MM.1S (cell line): ENCODE measurements around the gene BAZ2A.
"Not testable (repeated sequence)": the region's sequence is repeated elsewhere in the genome, so short reads cannot be mapped to it uniquely, and the experiment has no call there.

Experiments
- DNase-seq: peaks from one replicate; pipeline ENCODE4 v3.0.0-alpha.2; 2015
- H2AFZ ChIP-seq: fragments of 300-600 bp; sonication (generic); 2 replicates; pipeline ENCODE4 v1.6.0; 2016; ENCODE audit warnings: antibody characterized with exemption, low read length
- H3F3A ChIP-seq: fragments of 300-600 bp; sonication (generic); 2 replicates; pipeline ENCODE4 v1.6.1; 2016; ENCODE audit warnings: mild to moderate bottlenecking, antibody characterized with exemption, low read length, moderate library complexity, mixed read lengths; ENCODE audit not compliant: insufficient read depth
- H3K27ac ChIP-seq: fragments of 300-600 bp; sonication (generic); 2 replicates; pipeline ENCODE4 v1.5.1; 2016; ENCODE audit warnings: mild to moderate bottlenecking, low read length
- H3K27me3 ChIP-seq: fragments of 300-600 bp; sonication (generic); replicated peaks from 2 replicates; pipeline ENCODE4 v1.6.0; 2016; ENCODE audit warnings: low read length; ENCODE audit not compliant: insufficient read depth
- H3K36me3 ChIP-seq: fragments of 300-600 bp; sonication (generic); replicated peaks from 2 replicates; pipeline ENCODE4 v1.6.1; 2016; ENCODE audit warnings: mild to moderate bottlenecking, low read length, mixed read lengths; ENCODE audit not compliant: insufficient read depth
- H3K4me1 ChIP-seq: fragments of 300-600 bp; sonication (generic); 2 replicates; pipeline ENCODE4 v1.6.1; 2016; ENCODE audit warnings: low read length, mixed read lengths
- H3K4me2 ChIP-seq: fragments of 300-600 bp; sonication (generic); 2 replicates; pipeline ENCODE4 v1.6.0; 2016; ENCODE audit warnings: low read depth, low read length
- H3K4me3 ChIP-seq: fragments of 300-600 bp; sonication (generic); 2 replicates; pipeline ENCODE4 v1.5.1; 2016; ENCODE audit warnings: low read length, mixed read lengths
- H3K79me2 ChIP-seq: fragments of 300-600 bp; sonication (generic); 2 replicates; pipeline ENCODE4 v1.6.1; 2016; ENCODE audit warnings: mixed run types, low read length, mixed read lengths
- H3K9ac ChIP-seq: fragments of 300-600 bp; sonication (generic); 2 replicates; pipeline ENCODE4 v1.6.1; 2016; ENCODE audit warnings: low read length, mixed read lengths
- H3K9me2 ChIP-seq: fragments of 300-600 bp; sonication (generic); replicated peaks from 2 replicates; pipeline ENCODE4 v1.6.1; 2016; ENCODE audit warnings: mild to moderate bottlenecking, low read length, mixed read lengths; ENCODE audit not compliant: insufficient read depth
- H3K9me3 ChIP-seq: fragments of 300-600 bp; sonication (generic); replicated peaks from 2 replicates; pipeline ENCODE4 v1.6.1; 2016; ENCODE audit warnings: mild to moderate bottlenecking, low read length, mixed read lengths; ENCODE audit not compliant: insufficient read depth
- H4K20me1 ChIP-seq: fragments of 300-600 bp; sonication (generic); 2 replicates; pipeline ENCODE4 v1.6.1; 2016; ENCODE audit warnings: mild to moderate bottlenecking, low read length, moderate library complexity, mixed read lengths; ENCODE audit not compliant: insufficient read depth
- EZH2 ChIP-seq: fragments of 300-600 bp; sonication (generic); optimal IDR thresholded peaks from 2 replicates; pipeline ENCODE3; 2017; ENCODE audit warnings: low read depth, mild to moderate bottlenecking, antibody characterized with exemption, low read length, mixed read lengths
- EZH2phosphoT487 ChIP-seq: fragments of 300-600 bp; sonication (generic); IDR thresholded peaks from 2 replicates; pipeline ENCODE4 v1.6.1; 2018; ENCODE audit warnings: antibody characterized with exemption, low read length
- TF ChIP-seq, protein P1 (sequence below): fragments of 300-600 bp; sonication (generic); IDR thresholded peaks from 2 replicates; pipeline ENCODE4 v1.5.1; 2016; ENCODE audit warnings: antibody characterized with exemption, low read length, mixed read lengths

Gene BAZ2A

DNA sequence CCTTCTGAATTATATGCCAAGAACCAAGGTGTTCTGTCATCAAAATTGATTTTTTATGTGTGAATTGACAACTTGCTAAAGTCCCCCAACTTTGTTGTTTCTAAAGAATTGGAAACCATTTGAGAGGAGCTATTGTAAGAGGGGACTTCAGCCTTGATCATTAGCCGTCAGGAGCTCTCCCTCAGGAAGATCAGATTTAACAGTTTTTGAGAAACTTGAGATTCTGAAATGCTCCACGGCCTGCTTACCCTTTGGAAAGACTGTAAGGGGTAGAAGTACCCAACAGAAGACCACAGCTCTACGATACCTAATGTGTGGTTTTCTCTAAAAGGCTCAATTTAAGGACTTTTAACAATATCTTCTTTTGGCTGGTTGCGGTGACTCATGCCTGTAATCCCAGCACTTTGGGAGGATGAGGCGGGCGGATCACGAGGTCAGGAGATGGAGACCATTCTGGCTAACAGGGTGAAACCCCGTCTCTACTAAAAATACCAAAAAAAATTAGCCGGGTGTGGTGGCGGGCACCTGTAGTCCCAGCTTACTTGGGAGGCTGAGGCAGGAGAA, 51.1 kb downstream of the BAZ2A start:
- Histone ChIP-seq H3K4me2 (no peak overlapping the region), H3K27me3 (no peaks in the 10 kb centered on the region), H2AFZ (no peak overlapping the region), H3K79me2 (no peaks in the 10 kb centered on the region), H3K4me1 (no peaks in the 10 kb centered on the region), H4K20me1 (no peaks in the 10 kb centered on the region), H3K9ac (no peak overlapping the region), H3K36me3 (no peaks in the 10 kb centered on the region), H3K9me2 (no peaks in the 10 kb centered on the region), H3K4me3 (no peak overlapping the region), H3F3A (no peaks in the 10 kb centered on the region), H3K9me3 (no peaks in the 10 kb centered on the region), H3K27ac (no peak overlapping the region)
- TF ChIP-seq, protein P1, sequence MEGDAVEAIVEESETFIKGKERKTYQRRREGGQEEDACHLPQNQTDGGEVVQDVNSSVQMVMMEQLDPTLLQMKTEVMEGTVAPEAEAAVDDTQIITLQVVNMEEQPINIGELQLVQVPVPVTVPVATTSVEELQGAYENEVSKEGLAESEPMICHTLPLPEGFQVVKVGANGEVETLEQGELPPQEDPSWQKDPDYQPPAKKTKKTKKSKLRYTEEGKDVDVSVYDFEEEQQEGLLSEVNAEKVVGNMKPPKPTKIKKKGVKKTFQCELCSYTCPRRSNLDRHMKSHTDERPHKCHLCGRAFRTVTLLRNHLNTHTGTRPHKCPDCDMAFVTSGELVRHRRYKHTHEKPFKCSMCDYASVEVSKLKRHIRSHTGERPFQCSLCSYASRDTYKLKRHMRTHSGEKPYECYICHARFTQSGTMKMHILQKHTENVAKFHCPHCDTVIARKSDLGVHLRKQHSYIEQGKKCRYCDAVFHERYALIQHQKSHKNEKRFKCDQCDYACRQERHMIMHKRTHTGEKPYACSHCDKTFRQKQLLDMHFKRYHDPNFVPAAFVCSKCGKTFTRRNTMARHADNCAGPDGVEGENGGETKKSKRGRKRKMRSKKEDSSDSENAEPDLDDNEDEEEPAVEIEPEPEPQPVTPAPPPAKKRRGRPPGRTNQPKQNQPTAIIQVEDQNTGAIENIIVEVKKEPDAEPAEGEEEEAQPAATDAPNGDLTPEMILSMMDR = no peak
- TF ChIP-seq EZH2phosphoT487 = no peak
- no peak for TF ChIP-seq EZH2
- no peak for DNase-seq

DNA sequence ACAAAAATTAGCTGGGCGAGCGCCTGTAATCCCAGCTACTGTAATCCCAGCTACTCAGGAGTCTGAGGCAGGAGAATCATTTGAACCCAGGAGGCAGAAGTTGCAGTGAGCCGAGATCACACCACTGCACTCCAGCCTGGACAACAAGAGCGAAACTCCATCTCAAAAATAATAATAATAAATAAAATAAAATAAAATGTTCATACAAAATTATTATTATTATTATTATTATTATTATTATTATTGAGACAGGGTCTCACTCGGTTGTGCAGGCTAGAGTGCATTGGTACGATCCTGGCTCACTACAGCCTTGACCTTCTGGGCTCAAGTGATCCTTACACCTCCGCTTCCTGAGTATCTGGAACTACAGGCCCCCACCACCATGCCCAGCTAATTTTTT, 52.9 kb downstream of the BAZ2A start:
- not testable (repeated sequence) for H2AFZ ChIP-seq, H3K27ac ChIP-seq, DNase-seq, H3K4me2 ChIP-seq, H3K9me2 ChIP-seq, H3F3A ChIP-seq, H3K36me3 ChIP-seq, H4K20me1 ChIP-seq, H3K9ac ChIP-seq, H3K9me3 ChIP-seq, H3K79me2 ChIP-seq, H3K4me1 ChIP-seq, H3K27me3 ChIP-seq, H3K4me3 ChIP-seq

DNA sequence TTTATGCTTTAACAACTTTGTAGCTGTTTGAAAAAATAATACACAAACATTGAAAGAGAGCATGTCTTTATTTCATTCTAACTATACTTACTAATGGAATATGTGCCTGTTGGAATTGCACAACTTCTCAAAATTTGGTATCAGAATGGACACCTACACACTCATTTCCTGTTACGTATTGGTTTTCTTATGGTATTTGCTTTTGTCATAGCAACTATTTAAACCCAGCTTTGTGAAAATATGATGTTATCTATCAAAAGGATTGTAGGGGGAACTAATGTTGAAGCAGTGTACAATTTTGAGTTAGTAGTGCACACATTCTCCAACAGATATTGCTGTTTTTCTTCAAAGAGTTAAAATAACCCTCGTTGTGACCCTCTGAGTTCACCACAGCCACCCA, 55.9 kb downstream of the BAZ2A start:
- Histone ChIP-seq H3K4me2 (no peak overlapping the region), H3F3A (no peaks in the 10 kb centered on the region), H3K79me2 (no peaks in the 10 kb centered on the region), H3K9ac (no peak overlapping the region), H4K20me1 (no peaks in the 10 kb centered on the region), H3K27me3 (no peaks in the 10 kb centered on the region), H2AFZ (no peak overlapping the region), H3K4me3 (no peak overlapping the region), H3K27ac (no peak overlapping the region), H3K36me3 (no peaks in the 10 kb centered on the region), H3K4me1 (no peaks in the 10 kb centered on the region), H3K9me2 (no peaks in the 10 kb centered on the region), H3K9me3 (no peaks in the 10 kb centered on the region)
- DNase-seq = no peak
- no peak for TF ChIP-seq EZH2phosphoT487
- TF ChIP-seq EZH2 = no peak
- TF ChIP-seq, protein P1 = no peak

DNA sequence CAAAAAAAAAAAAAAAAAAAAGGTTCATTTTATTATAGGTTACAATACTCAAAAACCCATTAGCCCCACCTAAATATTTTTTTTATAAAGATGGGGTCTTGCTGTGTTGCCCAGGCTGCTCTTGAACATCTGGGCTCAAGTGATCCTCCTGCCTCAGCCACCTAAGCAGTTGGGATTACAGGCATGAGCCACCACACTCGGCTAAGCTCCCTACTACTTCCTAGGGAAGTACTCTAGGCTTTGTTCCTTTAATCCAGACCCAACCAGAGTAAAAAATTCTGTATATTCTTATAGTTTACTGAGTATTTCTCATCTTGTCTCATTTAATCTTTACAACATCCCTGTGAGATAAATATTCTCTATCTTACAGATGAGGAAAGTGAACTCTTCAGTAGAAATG, 57.8 kb downstream of the BAZ2A start:
- Histone ChIP-seq H4K20me1 (no peaks in the 10 kb centered on the region), H3K27me3 (no peaks in the 10 kb centered on the region), H3K79me2 (no peaks in the 10 kb centered on the region), H3K9me2 (no peaks in the 10 kb centered on the region), H3K9ac (no peak overlapping the region), H3K36me3 (no peaks in the 10 kb centered on the region), H3K4me1 (no peaks in the 10 kb centered on the region), H2AFZ (no peak overlapping the region), H3K4me2 (no peak overlapping the region), H3F3A (no peaks in the 10 kb centered on the region), H3K9me3 (no peaks in the 10 kb centered on the region), H3K27ac (no peak overlapping the region), H3K4me3 (no peak overlapping the region)
- TF ChIP-seq EZH2phosphoT487 (no peak), EZH2 (no peak)
- TF ChIP-seq, protein P1 = no peak
- no peak for DNase-seq
